Measurements from ENCODE around the gene KCTD5. TPM values are rescaled to one million over a fixed set of nuclear protein-coding genes. Genes with fewer than 3 reads are reported as not detected.
"Not testable (repeated sequence)": the region's sequence is repeated elsewhere in the genome, so short reads cannot be mapped to it uniquely, and the experiment has no call there.

KCTD5 gene
- total and polyA plus RNA-seq, 4 donors: 17.1 to 31.8 (median 24.7) TPM

DNA sequence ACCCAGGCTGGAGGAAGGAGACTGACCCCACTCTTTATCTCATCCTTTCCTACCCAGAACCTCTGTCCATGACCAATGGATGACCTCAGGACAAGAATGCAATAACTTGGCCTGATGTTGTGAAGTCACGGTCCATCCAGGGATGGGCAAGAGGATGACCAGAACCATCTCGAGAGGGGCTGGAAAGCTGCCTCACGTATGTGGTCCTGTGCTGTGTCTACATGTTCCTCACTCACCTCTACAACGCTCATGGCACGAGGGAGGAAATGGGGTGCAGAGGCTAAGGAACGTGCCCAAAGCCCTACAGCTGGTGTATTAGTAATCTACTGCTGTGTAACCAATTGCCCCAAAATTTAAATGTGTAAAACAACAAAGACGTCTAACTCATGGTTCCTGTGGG is 7.3 kb upstream of the KCTD5 start:
- Histone ChIP-seq H3K4me3 (no peak overlapping the region), H3K4me1 (ENCODE audit: control insufficient read depth in 5 of 5, insufficient read depth in 5 of 5, low read length in 5 of 5) (peaks cover 0 to 11% (median 3%) of the 10 kb centered on the region in 5 donors), H3K9me3 (ENCODE audit: control insufficient read depth in 4 of 4, insufficient read depth in 3 of 4, low read length in 3 of 4) (no peaks in the 10 kb centered on the region), H3K36me3 (ENCODE audit: control insufficient read depth in 4 of 4, insufficient read depth in 4 of 4, low read length in 4 of 4) (no peaks in the 10 kb centered on the region), H3K9ac (ENCODE audit: insufficient read depth in 1 of 2, low read length in 2 of 2) (no peak overlapping the region), H3K27me3 (ENCODE audit: control insufficient read depth in 3 of 3, insufficient read depth in 3 of 3, low read length in 2 of 3) (no peaks in the 10 kb centered on the region), H3K27ac (ENCODE audit: low read depth in 1 of 2, low read length in 1 of 2) (peak overlapping the region in 1 of 2 donors; percentile 44)
- 77 to 88% methylated on average over 7 of the region's 7 CpGs for WGBS, 2 donors
- ATAC-seq (ENCODE audit: insufficient read depth, low FRiP score): no peak
- no peak for DNase-seq
- TF ChIP-seq, protein P1, sequence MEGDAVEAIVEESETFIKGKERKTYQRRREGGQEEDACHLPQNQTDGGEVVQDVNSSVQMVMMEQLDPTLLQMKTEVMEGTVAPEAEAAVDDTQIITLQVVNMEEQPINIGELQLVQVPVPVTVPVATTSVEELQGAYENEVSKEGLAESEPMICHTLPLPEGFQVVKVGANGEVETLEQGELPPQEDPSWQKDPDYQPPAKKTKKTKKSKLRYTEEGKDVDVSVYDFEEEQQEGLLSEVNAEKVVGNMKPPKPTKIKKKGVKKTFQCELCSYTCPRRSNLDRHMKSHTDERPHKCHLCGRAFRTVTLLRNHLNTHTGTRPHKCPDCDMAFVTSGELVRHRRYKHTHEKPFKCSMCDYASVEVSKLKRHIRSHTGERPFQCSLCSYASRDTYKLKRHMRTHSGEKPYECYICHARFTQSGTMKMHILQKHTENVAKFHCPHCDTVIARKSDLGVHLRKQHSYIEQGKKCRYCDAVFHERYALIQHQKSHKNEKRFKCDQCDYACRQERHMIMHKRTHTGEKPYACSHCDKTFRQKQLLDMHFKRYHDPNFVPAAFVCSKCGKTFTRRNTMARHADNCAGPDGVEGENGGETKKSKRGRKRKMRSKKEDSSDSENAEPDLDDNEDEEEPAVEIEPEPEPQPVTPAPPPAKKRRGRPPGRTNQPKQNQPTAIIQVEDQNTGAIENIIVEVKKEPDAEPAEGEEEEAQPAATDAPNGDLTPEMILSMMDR (IDR thresholded peaks at IDR 0.05; ENCODE audit: control extremely low read depth, extremely low read depth): no peak

DNA sequence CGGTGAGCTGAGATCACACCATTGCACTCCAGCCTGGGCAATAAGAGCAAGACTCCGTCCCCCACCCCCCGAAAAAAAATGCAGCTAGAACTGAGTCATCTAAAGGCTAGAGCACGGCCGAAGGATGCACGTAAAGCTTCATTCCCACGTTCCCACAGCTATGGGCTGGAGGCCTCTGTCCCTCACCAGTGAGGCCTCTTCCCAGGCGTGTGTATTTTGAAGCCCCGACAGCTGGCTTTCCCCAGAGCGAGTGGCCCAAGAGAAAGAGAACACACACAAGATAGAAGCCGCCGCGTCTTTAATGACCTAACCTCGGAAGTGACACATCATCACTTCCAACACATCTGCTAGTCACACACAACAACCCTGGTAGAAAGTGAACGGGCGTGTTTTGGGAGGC is 6.6 kb upstream of the KCTD5 start:
- H3K27me3 ChIP-seq (ENCODE audit: control insufficient read depth in 3 of 3, insufficient read depth in 3 of 3, low read length in 2 of 3): no peaks in the 10 kb centered on the region
- DNase-seq: no peak
- H3K4me3 ChIP-seq: no peak overlapping the region
- H3K9me3 ChIP-seq (ENCODE audit: control insufficient read depth in 4 of 4, insufficient read depth in 3 of 4, low read length in 3 of 4): no peaks in the 10 kb centered on the region
- H3K9ac ChIP-seq (ENCODE audit: insufficient read depth in 1 of 2, low read length in 2 of 2): no peak overlapping the region
- H3K4me1 ChIP-seq (ENCODE audit: control insufficient read depth in 5 of 5, insufficient read depth in 5 of 5, low read length in 5 of 5): peaks cover 0 to 11% (median 3%) of the 10 kb centered on the region in 5 donors
- TF ChIP-seq, protein P1 (IDR thresholded peaks at IDR 0.05; ENCODE audit: control extremely low read depth, extremely low read depth): no peak
- H3K27ac ChIP-seq (ENCODE audit: low read depth in 1 of 2, low read length in 1 of 2): no peak overlapping the region
- H3K36me3 ChIP-seq (ENCODE audit: control insufficient read depth in 4 of 4, insufficient read depth in 4 of 4, low read length in 4 of 4): no peaks in the 10 kb centered on the region
- no peak for ATAC-seq (ENCODE audit: insufficient read depth, low FRiP score)
- 80 to 85% methylated on average over 16 of the region's 16 CpGs for WGBS, 2 donors

DNA sequence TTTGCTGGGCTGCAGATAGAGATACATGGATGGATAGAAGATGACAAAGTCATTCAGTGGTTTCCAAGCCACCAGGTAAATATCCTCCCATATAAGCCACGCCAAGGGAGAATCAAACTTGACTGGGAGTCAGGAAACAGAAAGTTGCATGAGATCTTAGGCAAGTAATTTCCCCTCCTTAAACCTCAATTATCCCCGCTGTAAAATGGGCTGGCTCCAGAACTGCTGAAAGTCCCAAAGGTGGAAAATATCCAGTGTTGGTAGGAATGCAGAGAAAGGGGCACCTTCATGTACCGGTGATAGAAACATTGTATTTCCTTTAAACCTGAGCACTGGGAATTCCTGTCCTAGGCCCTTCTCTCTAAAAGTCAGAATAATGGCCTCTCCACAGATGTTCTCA is 5.4 kb upstream of the KCTD5 start:
- WGBS, 2 donors: 92 to 96% methylated on average over 3 of the region's 3 CpGs
- not testable (repeated sequence) for H3K27ac ChIP-seq (ENCODE audit: low read depth in 1 of 2, low read length in 1 of 2); H3K9ac ChIP-seq (ENCODE audit: insufficient read depth in 1 of 2, low read length in 2 of 2); H3K9me3 ChIP-seq (ENCODE audit: control insufficient read depth in 4 of 4, insufficient read depth in 3 of 4, low read length in 3 of 4); H3K4me3 ChIP-seq; H3K27me3 ChIP-seq (ENCODE audit: control insufficient read depth in 3 of 3, insufficient read depth in 3 of 3, low read length in 2 of 3); H3K36me3 ChIP-seq (ENCODE audit: control insufficient read depth in 4 of 4, insufficient read depth in 4 of 4, low read length in 4 of 4); ATAC-seq (ENCODE audit: insufficient read depth, low FRiP score); H3K4me1 ChIP-seq (ENCODE audit: control insufficient read depth in 5 of 5, insufficient read depth in 5 of 5, low read length in 5 of 5); DNase-seq

DNA sequence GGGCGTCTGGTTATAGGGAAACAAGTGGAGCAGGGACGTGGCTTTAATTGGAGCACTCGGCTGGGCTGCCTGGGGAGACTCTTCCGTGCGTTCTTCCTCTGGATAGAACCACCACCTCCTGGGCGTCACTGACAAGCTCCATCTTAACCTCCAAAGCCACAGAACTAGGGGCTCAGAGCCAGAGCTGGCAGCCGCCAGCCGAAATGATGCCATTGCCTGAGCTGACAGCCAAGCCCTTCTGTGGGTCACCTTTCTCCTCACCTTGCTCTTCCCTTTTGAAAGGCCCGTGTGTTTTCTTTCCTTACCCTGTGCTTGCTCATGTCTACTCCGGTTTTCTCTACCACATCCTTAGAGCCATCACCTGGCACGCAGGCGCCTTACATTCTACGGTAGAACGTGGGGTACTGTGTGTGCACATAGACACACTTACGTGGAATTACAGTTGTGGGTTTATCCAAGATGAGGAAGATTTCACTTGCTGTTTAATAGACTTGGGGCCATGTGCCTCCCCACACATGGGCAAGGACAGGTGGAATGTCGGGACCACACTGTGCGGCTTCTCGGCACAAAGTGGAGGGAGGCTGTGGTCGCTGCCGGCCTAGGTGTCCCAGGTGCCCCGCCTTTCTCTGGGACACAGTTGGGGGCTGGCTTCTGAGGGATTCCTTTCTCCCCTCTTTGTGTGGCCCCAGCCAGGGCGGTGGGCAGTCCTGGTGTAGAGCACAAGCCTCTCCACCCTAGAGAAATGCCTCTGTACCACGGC is 3.9 kb upstream of the KCTD5 start:
- DNase-seq; ATAC-seq (ENCODE audit: insufficient read depth, low FRiP score): not testable (repeated sequence)
- 91 to 92% methylated on average over 15 to 18 of the region's 23 CpGs for WGBS, 2 donors

DNA sequence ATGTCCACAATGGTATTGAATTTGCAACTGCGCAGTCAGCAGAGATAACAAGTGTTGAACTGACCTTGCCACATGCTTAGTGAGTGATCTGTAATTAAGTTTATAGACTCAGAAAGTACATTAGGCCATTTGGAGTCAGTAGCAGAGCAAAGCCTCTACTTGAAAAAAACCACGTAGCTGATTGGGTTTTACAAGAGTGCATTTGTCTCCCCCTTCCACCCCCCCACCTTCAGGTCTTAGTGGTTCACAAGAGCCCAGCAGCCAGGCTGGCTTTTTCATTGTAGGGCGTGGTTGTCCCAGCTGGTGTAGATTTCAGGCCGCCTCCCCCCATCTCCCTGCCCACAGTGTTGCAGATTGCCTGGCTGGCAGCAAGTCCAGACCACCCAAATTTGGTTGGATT is 2.4 kb upstream of the KCTD5 start:
- not testable (repeated sequence) for H3K27ac ChIP-seq (ENCODE audit: low read depth in 1 of 2, low read length in 1 of 2); H3K9me3 ChIP-seq (ENCODE audit: control insufficient read depth in 4 of 4, insufficient read depth in 3 of 4, low read length in 3 of 4); H3K36me3 ChIP-seq (ENCODE audit: control insufficient read depth in 4 of 4, insufficient read depth in 4 of 4, low read length in 4 of 4); ATAC-seq (ENCODE audit: insufficient read depth, low FRiP score); H3K9ac ChIP-seq (ENCODE audit: insufficient read depth in 1 of 2, low read length in 2 of 2); DNase-seq; H3K4me1 ChIP-seq (ENCODE audit: control insufficient read depth in 5 of 5, insufficient read depth in 5 of 5, low read length in 5 of 5); H3K4me3 ChIP-seq; H3K27me3 ChIP-seq (ENCODE audit: control insufficient read depth in 3 of 3, insufficient read depth in 3 of 3, low read length in 2 of 3)
- 92 to 94% methylated on average over 4 of the region's 4 CpGs for WGBS, 2 donors

More for the DNA sequence above, 3.9 kb upstream of the KCTD5 start:
- H3K9ac ChIP-seq (ENCODE audit: insufficient read depth in 1 of 2, low read length in 2 of 2); H3K27ac ChIP-seq (ENCODE audit: low read depth in 1 of 2, low read length in 1 of 2); H3K27me3 ChIP-seq (ENCODE audit: control insufficient read depth in 3 of 3, insufficient read depth in 3 of 3, low read length in 2 of 3); H3K4me1 ChIP-seq (ENCODE audit: control insufficient read depth in 5 of 5, insufficient read depth in 5 of 5, low read length in 5 of 5); H3K36me3 ChIP-seq (ENCODE audit: control insufficient read depth in 4 of 4, insufficient read depth in 4 of 4, low read length in 4 of 4); H3K4me3 ChIP-seq; H3K9me3 ChIP-seq (ENCODE audit: control insufficient read depth in 4 of 4, insufficient read depth in 3 of 4, low read length in 3 of 4): not testable (repeated sequence)

DNA sequence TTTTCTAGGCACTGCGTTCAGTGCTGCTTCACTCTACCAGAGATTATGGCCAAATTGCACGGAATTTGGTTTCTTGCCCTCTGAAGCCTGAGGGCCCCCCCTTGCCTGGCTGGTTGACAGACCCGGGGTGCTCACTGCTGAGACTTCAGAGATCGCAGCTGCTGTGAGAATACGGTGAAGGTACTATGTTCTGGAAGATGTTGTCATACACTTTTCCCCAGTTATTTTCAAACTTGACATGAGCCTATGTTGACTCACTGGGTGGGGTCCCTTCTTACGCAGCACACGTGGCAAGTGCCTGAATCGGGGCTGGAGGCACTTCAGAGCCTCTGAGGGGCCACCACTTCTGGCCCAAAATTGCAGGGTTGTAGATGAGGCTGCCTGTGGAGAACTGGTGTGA is 2.0 kb upstream of the KCTD5 start:
- 79 to 81% methylated on average over 8 of the region's 8 CpGs for WGBS, 2 donors
- H3K36me3 ChIP-seq (ENCODE audit: control insufficient read depth in 4 of 4, insufficient read depth in 4 of 4, low read length in 4 of 4); H3K4me3 ChIP-seq; H3K27ac ChIP-seq (ENCODE audit: low read depth in 1 of 2, low read length in 1 of 2); ATAC-seq (ENCODE audit: insufficient read depth, low FRiP score); DNase-seq; H3K4me1 ChIP-seq (ENCODE audit: control insufficient read depth in 5 of 5, insufficient read depth in 5 of 5, low read length in 5 of 5); H3K9ac ChIP-seq (ENCODE audit: insufficient read depth in 1 of 2, low read length in 2 of 2); H3K9me3 ChIP-seq (ENCODE audit: control insufficient read depth in 4 of 4, insufficient read depth in 3 of 4, low read length in 3 of 4); H3K27me3 ChIP-seq (ENCODE audit: control insufficient read depth in 3 of 3, insufficient read depth in 3 of 3, low read length in 2 of 3): not testable (repeated sequence)

DNA sequence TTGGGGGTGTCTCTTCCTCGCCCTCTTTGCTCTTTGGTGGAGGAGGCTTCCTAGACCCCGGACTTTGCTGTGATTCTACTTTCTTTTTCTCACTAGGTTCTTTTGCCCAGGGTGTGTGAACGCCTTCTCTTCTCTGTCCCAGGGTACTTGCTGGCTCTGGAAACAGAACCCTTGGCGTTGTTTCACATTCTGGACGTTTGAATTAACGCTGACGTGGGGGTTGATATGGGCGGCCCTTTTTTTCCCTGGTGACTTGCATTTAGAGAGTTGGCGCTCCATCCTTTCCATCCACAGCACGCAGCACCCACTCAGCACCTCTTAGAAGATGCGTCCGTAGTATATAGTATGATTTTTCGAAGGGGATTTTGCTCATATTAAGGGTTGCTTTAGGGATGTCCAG is 718 bp downstream of the KCTD5 start:
- Histone ChIP-seq H3K9ac (ENCODE audit: insufficient read depth in 1 of 2, low read length in 2 of 2) (peak overlapping the region; percentile 55), H3K27ac (ENCODE audit: low read depth in 1 of 2, low read length in 1 of 2) (peak overlapping the region; percentile 80 to 95), H3K4me3 (peak overlapping the region; percentile 99)
- DNase-seq; H3K27me3 ChIP-seq (ENCODE audit: control insufficient read depth in 3 of 3, insufficient read depth in 3 of 3, low read length in 2 of 3); ATAC-seq (ENCODE audit: insufficient read depth, low FRiP score); H3K9me3 ChIP-seq (ENCODE audit: control insufficient read depth in 4 of 4, insufficient read depth in 3 of 4, low read length in 3 of 4); H3K36me3 ChIP-seq (ENCODE audit: control insufficient read depth in 4 of 4, insufficient read depth in 4 of 4, low read length in 4 of 4); H3K4me1 ChIP-seq (ENCODE audit: control insufficient read depth in 5 of 5, insufficient read depth in 5 of 5, low read length in 5 of 5): not testable (repeated sequence)
- 8 to 10% methylated on average over 13 of the region's 13 CpGs for WGBS, 2 donors

Measured in lung (tissue), 12 donors.